Keratinocyte (primary cell): ENCODE measurements around the gene GPR3. TPM values are rescaled to one million over a fixed set of nuclear protein-coding genes. Genes with fewer than 3 reads are reported as not detected.

ENCODE experiments used
- DNase-seq: peaks from one replicate; pipeline ENCODE4 v3.0.0-alpha.2; 2011; ENCODE audit warnings: low read depth, missing footprints, low spot score
- FAIRE-seq: peaks from 2 replicates; lab custom pipeline; 2011; peaks lifted over from hg19 to GRCh38; lab: Jason Lieb, UNC
- H2AFZ ChIP-seq: 2 replicates; pipeline ENCODE4 v1.6.0; 2012; ENCODE audit warnings: low read length, control low read depth, inconsistent platforms; ENCODE audit not compliant: control insufficient read depth
- H3K27ac ChIP-seq: 2 replicates; pipeline ENCODE4 v1.5.1; 2011; ENCODE audit warnings: low read length; ENCODE audit not compliant: control insufficient read depth, insufficient read depth
- H3K27me3 ChIP-seq: 3 replicates; pipeline ENCODE4 v1.6.0; 2011; ENCODE audit warnings: low read length; ENCODE audit not compliant: control insufficient read depth, insufficient read depth; ENCODE audit errors: extremely low read depth
- H3K36me3 ChIP-seq, 2 experiments: 2 replicates in 1 of 2; 3 replicates in 1 of 2; pipeline ENCODE4 v1.5.1; 2011; ENCODE audit warnings: low read length in 2 of 2, mild to moderate bottlenecking in 1 of 2; ENCODE audit not compliant: control insufficient read depth in 2 of 2, insufficient read depth in 2 of 2; ENCODE audit errors: extremely low read depth in 1 of 2
- H3K4me1 ChIP-seq: 3 replicates; pipeline ENCODE4 v1.5.1; 2011; ENCODE audit warnings: low read length; ENCODE audit not compliant: control insufficient read depth, insufficient read depth; ENCODE audit errors: extremely low read depth
- H3K4me2 ChIP-seq: 3 replicates; pipeline ENCODE4 v1.6.0; 2011; ENCODE audit warnings: low read depth, low read length; ENCODE audit not compliant: control insufficient read depth, insufficient read depth; ENCODE audit errors: extremely low read depth
- H3K4me3 ChIP-seq, 3 experiments: fragments of 200-600 bp in 1 of 3; sonication (generic) in 1 of 3; 2 replicates in 2 of 3; 3 replicates in 1 of 3; pipeline ENCODE4 v1.5.1; 2011 to 2016; ENCODE audit warnings: low read length in 3 of 3, mild to moderate bottlenecking in 3 of 3, control low read depth in 2 of 3, inconsistent platforms in 1 of 3, low read depth in 1 of 3, mixed read lengths in 1 of 3, mixed run types in 1 of 3, moderate library complexity in 1 of 3; ENCODE audit not compliant: control insufficient read depth in 2 of 3, insufficient read depth in 2 of 3; ENCODE audit errors: extremely low read depth in 1 of 3
- H3K79me2 ChIP-seq: 2 replicates; pipeline ENCODE4 v1.6.0; 2012; ENCODE audit warnings: low read length; ENCODE audit not compliant: control insufficient read depth, insufficient read depth
- H3K9ac ChIP-seq: 3 replicates; pipeline ENCODE4 v1.6.0; 2011; ENCODE audit warnings: low read length; ENCODE audit not compliant: control insufficient read depth, insufficient read depth; ENCODE audit errors: extremely low read depth
- H3K9me1 ChIP-seq: 3 replicates; pipeline ENCODE4 v1.6.0; 2011; ENCODE audit warnings: low read length; ENCODE audit not compliant: control insufficient read depth, insufficient read depth; ENCODE audit errors: extremely low read depth
- H3K9me3 ChIP-seq: 2 replicates; pipeline ENCODE4 v1.5.1; 2012; ENCODE audit warnings: low read depth, low read length; ENCODE audit not compliant: control insufficient read depth
- H4K20me1 ChIP-seq: 3 replicates; pipeline ENCODE4 v1.6.0; 2011; ENCODE audit warnings: low read length; ENCODE audit not compliant: control insufficient read depth, insufficient read depth; ENCODE audit errors: extremely low read depth
- EZH2 ChIP-seq: IDR thresholded peaks from one replicate; pipeline ENCODE4 v1.6.1; 2012; ENCODE audit warnings: inconsistent platforms, mild to moderate bottlenecking, low read length, moderate library complexity
- dilution Hi-C: fragments of 300-500 bp; cut with MboI; formaldehyde crosslinking; loops from one replicate; pipeline ENCODE4 v1.7.0; 2020; ENCODE audit warnings: low sequenced_read_pairs; ENCODE audit not compliant: extremely low pct_ligation_motif_present
- polyA plus RNA-seq, 5 experiments: library from polyadenylated mRNA; depleted of rRNA in 3 of 5; stranded (reverse) in 3 of 5; stranded (forward) in 1 of 5; unstranded in 1 of 5; fragments of >200 nt; gene quantifications; 1 replicate in 1 of 5; 2 replicates in 3 of 5; 3 replicates in 1 of 5; pipeline versions ENCODE4 v1.2.1 to v1.2.3, GENCODE V29; 2011 to 2012; ENCODE audit warnings: missing spikeins in 2 of 5, low read depth in 1 of 5, low replicate concordance in 1 of 5
- TF ChIP-seq, protein P1 (sequence below), 3 experiments: IDR thresholded peaks in 1 of 3; conservative IDR thresholded peaks in 1 of 3; optimal IDR thresholded peaks in 1 of 3; 2 replicates in 2 of 3; 3 replicates in 1 of 3; pipeline versions ENCODE3 to v1.5.1; 2011; ENCODE audit warnings: low read length in 3 of 3, mild to moderate bottlenecking in 3 of 3, moderate library complexity in 2 of 3, control low read depth in 1 of 3, inconsistent platforms in 1 of 3; ENCODE audit not compliant: insufficient read depth in 2 of 3; ENCODE audit errors: extremely low read depth in 1 of 3

The GPR3 gene
- polyA plus RNA-seq, 1 donor (not counting 4 experiments of a cell fraction or from before 2014, with no cell fraction given): 1.4 TPM

- Histone ChIP-seq H3K4me3 (no peak within 1 kb of the TSS), H3K9me3 (no peaks in the 10 kb centered on the region), H3K27me3 (no peaks in the 10 kb centered on the region), H3K27ac (no peak within 1 kb of the TSS), H3K4me1 (peaks cover 16% of the 10 kb centered on the region), H3K36me3 (no peaks in the 10 kb centered on the region), H2AFZ (no peak within 1 kb of the TSS), H3K79me2 (no peaks in the 10 kb centered on the region), H4K20me1 (no peaks in the 10 kb centered on the region), H3K9ac (no peak within 1 kb of the TSS), H3K4me2 (no peak within 1 kb of the TSS), H3K9me1 (no peaks in the 10 kb centered on the region)
- FAIRE-seq: no peak
- dilution Hi-C loops: no loop called here
- no peak for TF ChIP-seq EZH2
- TF ChIP-seq, protein P1, sequence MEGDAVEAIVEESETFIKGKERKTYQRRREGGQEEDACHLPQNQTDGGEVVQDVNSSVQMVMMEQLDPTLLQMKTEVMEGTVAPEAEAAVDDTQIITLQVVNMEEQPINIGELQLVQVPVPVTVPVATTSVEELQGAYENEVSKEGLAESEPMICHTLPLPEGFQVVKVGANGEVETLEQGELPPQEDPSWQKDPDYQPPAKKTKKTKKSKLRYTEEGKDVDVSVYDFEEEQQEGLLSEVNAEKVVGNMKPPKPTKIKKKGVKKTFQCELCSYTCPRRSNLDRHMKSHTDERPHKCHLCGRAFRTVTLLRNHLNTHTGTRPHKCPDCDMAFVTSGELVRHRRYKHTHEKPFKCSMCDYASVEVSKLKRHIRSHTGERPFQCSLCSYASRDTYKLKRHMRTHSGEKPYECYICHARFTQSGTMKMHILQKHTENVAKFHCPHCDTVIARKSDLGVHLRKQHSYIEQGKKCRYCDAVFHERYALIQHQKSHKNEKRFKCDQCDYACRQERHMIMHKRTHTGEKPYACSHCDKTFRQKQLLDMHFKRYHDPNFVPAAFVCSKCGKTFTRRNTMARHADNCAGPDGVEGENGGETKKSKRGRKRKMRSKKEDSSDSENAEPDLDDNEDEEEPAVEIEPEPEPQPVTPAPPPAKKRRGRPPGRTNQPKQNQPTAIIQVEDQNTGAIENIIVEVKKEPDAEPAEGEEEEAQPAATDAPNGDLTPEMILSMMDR (optimal IDR thresholded peaks at IDR 0.05 in 1 of 3, IDR thresholded peaks at IDR 0.05 in 1 of 3, conservative IDR thresholded peaks at IDR 0.05 in 1 of 3; ENCODE audit: extremely low read depth in 1 of 3, insufficient read depth in 2 of 3, low read length in 3 of 3): no peak
- DNase-seq: no peak
Measured at GRCh38 chr1:27374362-27375086, 17.9 kb upstream of the GPR3 start, which contains the start of gene FCN3. Gene FCN3, minus strand, starts transcription at chr1:27374824. Its CDS starts 6 bp downstream, at chr1:27374818.

- Histone ChIP-seq H3K4me2 (no peak overlapping the region), H3K36me3 (no peaks in the 10 kb centered on the region), H3K9me3 (no peaks in the 10 kb centered on the region), H4K20me1 (no peaks in the 10 kb centered on the region), H3K27me3 (no peaks in the 10 kb centered on the region), H3K9me1 (no peaks in the 10 kb centered on the region), H3K27ac (no peak overlapping the region), H3K4me3 (no peak overlapping the region), H3K9ac (no peak overlapping the region), H3K4me1 (peaks cover 16% of the 10 kb centered on the region), H2AFZ (peak overlapping the region; percentile 30), H3K79me2 (no peaks in the 10 kb centered on the region)
- FAIRE-seq (no peak), DNase-seq (no peak)
- TF ChIP-seq, protein P1 (optimal IDR thresholded peaks at IDR 0.05 in 1 of 3, IDR thresholded peaks at IDR 0.05 in 1 of 3, conservative IDR thresholded peaks at IDR 0.05 in 1 of 3; ENCODE audit: extremely low read depth in 1 of 3, insufficient read depth in 2 of 3, low read length in 3 of 3): no peak
- no peak for TF ChIP-seq EZH2
- dilution Hi-C loops: no loop called here
Measured at GRCh38 chr1:27377760-27378495, 14.5 kb upstream of the GPR3 start.
